BE2C (cell line): ENCODE results near the gene PCBP4.

Source experiments
- DNase-seq: peaks from one replicate; pipeline ENCODE4 v3.0.0-alpha.2; 2020
- H3K27me3 ChIP-seq: fragments of 250-450 bp; sonication (Bioruptor Pico); 2 replicates; pipeline ENCODE4 v1.5.1; 2020; ENCODE audit warnings: mild to moderate bottlenecking
- H3K36me3 ChIP-seq: fragments of 250-450 bp; sonication (Bioruptor Pico); 2 replicates; pipeline ENCODE4 v1.5.1; 2020; ENCODE audit warnings: mild to moderate bottlenecking
- H3K4me1 ChIP-seq: fragments of 250-450 bp; sonication (Bioruptor Pico); 2 replicates; pipeline ENCODE4 v1.5.1; 2020
- H3K4me3 ChIP-seq: 2 replicates; pipeline ENCODE4 v1.5.1; 2011; ENCODE audit warnings: low read depth, low read length
- H3K9me3 ChIP-seq: fragments of 250-450 bp; sonication (Bioruptor Pico); 2 replicates; pipeline ENCODE4 v1.5.1; 2020
- CTCF ChIP-seq: IDR thresholded peaks from 2 replicates; pipeline ENCODE4 v1.5.1; 2012; ENCODE audit warnings: mild to moderate bottlenecking, low read depth, low read length

Gene PCBP4

GRCh38 chr3:52010431-52010830, 43.2 kb upstream of the PCBP4 start:
- peaks cover 19% of the 10 kb centered on the region for H3K4me1 ChIP-seq

GRCh38 chr3:52007291-52007690, 40.0 kb upstream of the PCBP4 start:
- H3K4me3 ChIP-seq: no peak overlapping the region
- no peak for DNase-seq
- no peaks in the 10 kb centered on the region for H3K27me3 ChIP-seq
- H3K36me3 ChIP-seq: no peaks in the 10 kb centered on the region
- peaks cover 8% of the 10 kb centered on the region for H3K4me1 ChIP-seq
- H3K9me3 ChIP-seq: no peaks in the 10 kb centered on the region
- TF ChIP-seq CTCF: no peak

More at GRCh38 chr3:52010431-52010830, 43.2 kb upstream of the PCBP4 start:
- Histone ChIP-seq H3K36me3 (no peaks in the 10 kb centered on the region), H3K9me3 (no peaks in the 10 kb centered on the region), H3K4me3 (no peak overlapping the region), H3K27me3 (no peaks in the 10 kb centered on the region)
- no peak for TF ChIP-seq CTCF
- DNase-seq: no peak

GRCh38 chr3:52006820-52007133, 39.5 kb upstream of the PCBP4 start:
- no peak for TF ChIP-seq CTCF
- no peaks in the 10 kb centered on the region for H3K36me3 ChIP-seq
- H3K9me3 ChIP-seq: no peaks in the 10 kb centered on the region
- no peak for DNase-seq
- H3K27me3 ChIP-seq: no peaks in the 10 kb centered on the region
- H3K4me3 ChIP-seq: no peak overlapping the region
- peaks cover 8% of the 10 kb centered on the region for H3K4me1 ChIP-seq

- peak; percentile 50 for DNase-seq
- H3K4me1 ChIP-seq: peaks cover 8% of the 10 kb centered on the region
Observed at GRCh38 chr3:52006017-52006819, 39.0 kb upstream of the PCBP4 start.

GRCh38 chr3:52005571-52005986, 38.3 kb upstream of the PCBP4 start:
- peak; percentile 51 for DNase-seq
- Histone ChIP-seq H3K27me3 (no peaks in the 10 kb centered on the region), H3K9me3 (no peaks in the 10 kb centered on the region), H3K4me1 (peaks cover 8% of the 10 kb centered on the region), H3K36me3 (no peaks in the 10 kb centered on the region), H3K4me3 (0 out of 2 replicates have a peak overlapping the region, but pooled peaks have one; percentile 7)
- no peak for TF ChIP-seq CTCF

More at GRCh38 chr3:52006017-52006819, 39.0 kb upstream of the PCBP4 start:
- no peaks in the 10 kb centered on the region for H3K9me3 ChIP-seq
- TF ChIP-seq CTCF: no peak; the same call in 1 of the 2 replicates
- 0 out of 2 replicates have a peak overlapping the region, but pooled peaks have one; percentile 7 for H3K4me3 ChIP-seq
- no peaks in the 10 kb centered on the region for H3K27me3 ChIP-seq
- H3K36me3 ChIP-seq: no peaks in the 10 kb centered on the region

- DNase-seq: no peak
Observed at GRCh38 chr3:52004906-52005395, 37.7 kb upstream of the PCBP4 start.

More at GRCh38 chr3:52004906-52005395, 37.7 kb upstream of the PCBP4 start:
- Histone ChIP-seq H3K9me3 (no peaks in the 10 kb centered on the region), H3K4me1 (peaks cover 8% of the 10 kb centered on the region), H3K27me3 (no peaks in the 10 kb centered on the region), H3K4me3 (no peak overlapping the region), H3K36me3 (no peaks in the 10 kb centered on the region)
- no peak for TF ChIP-seq CTCF
